H1 (cell line): ENCODE measurements around the gene EPB41L4B. TPM values are rescaled to one million over a fixed set of nuclear protein-coding genes. Genes with fewer than 3 reads are reported as not detected.

ENCODE experiments used
- CTCF ChIA-PET: fragments of 300-600 bp; sonication (Branson Sonifier 250); formaldehyde crosslinking; loops from one replicate; lab custom pipeline; 2021; ENCODE audit not compliant: partially characterized antibody; lab: Charles Lee
- POLR2A ChIA-PET: fragments of 300-600 bp; sonication (Branson Sonifier 250); formaldehyde crosslinking; loops from one replicate; lab custom pipeline; 2021; ENCODE audit warnings: inconsistent platforms; ENCODE audit not compliant: partially characterized antibody; lab: Charles Lee
- DNase-seq, 2 experiments: peaks; one replicate each; pipeline versions ENCODE4 v3.0.0 to v3.0.0-alpha.2; 2010 to 2022; ENCODE audit warnings: low spot score in 2 of 2, low read depth in 1 of 2, mixed read lengths in 1 of 2
- FAIRE-seq: peaks from 2 replicates; lab custom pipeline; 2011; peaks lifted over from hg19 to GRCh38; lab: Jason Lieb, UNC
- H2AFZ ChIP-seq: 2 replicates; pipeline ENCODE4 v1.8.1; 2012; ENCODE audit warnings: low read length, inconsistent platforms
- H2AK5ac ChIP-seq: 2 replicates; pipeline ENCODE4 v1.6.1; 2013; ENCODE audit warnings: low read depth, low read length
- H2BK120ac ChIP-seq: replicated peaks from 2 replicates; pipeline ENCODE3; 2013; ENCODE audit warnings: low read depth, low read length, inconsistent platforms
- H2BK12ac ChIP-seq: 2 replicates; pipeline ENCODE4 v1.6.1; 2013; ENCODE audit warnings: low read depth, low read length
- H2BK15ac ChIP-seq: 2 replicates; pipeline ENCODE4 v1.6.1; 2013; ENCODE audit warnings: low read length
- H2BK20ac ChIP-seq: 2 replicates; pipeline ENCODE4 v1.6.1; 2013; ENCODE audit warnings: low read length
- H2BK5ac ChIP-seq: 2 replicates; pipeline ENCODE4 v1.6.1; 2013; ENCODE audit warnings: low read depth, low read length
- H3K14ac ChIP-seq: 2 replicates; pipeline ENCODE4 v1.6.1; 2013; ENCODE audit warnings: inconsistent platforms; ENCODE audit not compliant: insufficient read length
- H3K18ac ChIP-seq: 2 replicates; pipeline ENCODE4 v1.6.1; 2013; ENCODE audit warnings: low read length; ENCODE audit errors: extremely low read depth
- H3K23ac ChIP-seq: 2 replicates; pipeline ENCODE4 v1.6.1; 2013; ENCODE audit warnings: inconsistent platforms; ENCODE audit not compliant: insufficient read length
- H3K23me2 ChIP-seq: 2 replicates; pipeline ENCODE4 v1.6.1; 2013; ENCODE audit warnings: low read depth, low read length
- H3K27ac ChIP-seq: 2 replicates; pipeline ENCODE4 v1.6.1; 2011; ENCODE audit warnings: low read depth, low read length, inconsistent platforms
- H3K27me3 ChIP-seq, 4 experiments: replicated peaks in 1 of 4; 1 replicate in 1 of 4; 2 replicates in 3 of 4; pipeline versions ENCODE4 v1.6.1 to v1.8.1; 2011 to 2013; ENCODE audit warnings: low read length in 3 of 4, mild to moderate bottlenecking in 3 of 4, inconsistent platforms in 2 of 4, mixed read lengths in 2 of 4, moderate library complexity in 1 of 4; ENCODE audit not compliant: control insufficient read depth in 3 of 4, insufficient read depth in 3 of 4; ENCODE audit errors: extremely low read depth in 1 of 4
- H3K36me3 ChIP-seq, 4 experiments: 2 replicates each; pipeline versions ENCODE4 v1.6.1 to v1.8.1; 2011 to 2013; ENCODE audit warnings: mild to moderate bottlenecking in 4 of 4, low read length in 3 of 4, moderate library complexity in 2 of 4, control low read depth in 1 of 4, inconsistent platforms in 1 of 4; ENCODE audit not compliant: insufficient read depth in 4 of 4, control insufficient read depth in 2 of 4
- H3K4ac ChIP-seq: replicated peaks from 2 replicates; pipeline ENCODE3; 2013; ENCODE audit warnings: low read length, low read depth, mixed read lengths, inconsistent platforms; ENCODE audit not compliant: insufficient read length
- H3K4me1 ChIP-seq, 4 experiments: replicated peaks in 1 of 4; 1 replicate in 1 of 4; 2 replicates in 3 of 4; pipeline versions ENCODE4 v1.6.1 to v1.8.1; 2011 to 2013; ENCODE audit warnings: low read length in 3 of 4, inconsistent platforms in 2 of 4, mixed read lengths in 1 of 4; ENCODE audit not compliant: insufficient read depth in 4 of 4, control insufficient read depth in 3 of 4
- H3K4me2 ChIP-seq, 2 experiments: 2 replicates each; pipeline versions ENCODE4 v1.6.1 to v1.8.1; 2011 to 2013; ENCODE audit warnings: low read depth in 2 of 2, low read length in 2 of 2, control low read depth in 1 of 2, inconsistent platforms in 1 of 2, mild to moderate bottlenecking in 1 of 2; ENCODE audit not compliant: insufficient read depth in 1 of 2
- H3K4me3 ChIP-seq, 4 experiments: fragments of 200-600, 300-600 bp in 1 of 4; sonication (generic), shearing (Covaris generic), sonication (Bioruptor Twin) in 1 of 4; 2 replicates each; pipeline versions ENCODE4 v1.5.1 to v1.8.1; 2011 to 2016; ENCODE audit warnings: low read length in 4 of 4, low read depth in 3 of 4, control low read depth in 2 of 4, inconsistent platforms in 2 of 4, mild to moderate bottlenecking in 2 of 4, mixed read lengths in 1 of 4, moderate library complexity in 1 of 4; ENCODE audit not compliant: insufficient read depth in 2 of 4; ENCODE audit errors: extremely low read depth in 1 of 4
- H3K56ac ChIP-seq: replicated peaks from 2 replicates; pipeline ENCODE3; 2013; ENCODE audit warnings: low read depth, mild to moderate bottlenecking, mixed read lengths, low read length, inconsistent platforms; ENCODE audit not compliant: insufficient read length
- H3K79me1 ChIP-seq: 2 replicates; pipeline ENCODE4 v1.6.1; 2013; ENCODE audit warnings: low read depth, low read length, control low read depth
- H3K79me2 ChIP-seq, 2 experiments: 2 replicates each; pipeline versions ENCODE4 v1.6.1 to v1.8.1; 2012 to 2013; ENCODE audit warnings: low read length in 2 of 2, mild to moderate bottlenecking in 2 of 2, inconsistent platforms in 1 of 2; ENCODE audit not compliant: insufficient read depth in 2 of 2, control insufficient read depth in 1 of 2
- H3K9ac ChIP-seq, 4 experiments: replicated peaks in 1 of 4; 1 replicate in 1 of 4; 2 replicates in 3 of 4; pipeline versions ENCODE4 v1.6.1 to v1.8.1; 2011 to 2013; ENCODE audit warnings: low read depth in 3 of 4, low read length in 3 of 4, control low read depth in 2 of 4, mild to moderate bottlenecking in 2 of 4, moderate library complexity in 2 of 4, inconsistent platforms in 1 of 4; ENCODE audit errors: extremely low read depth in 1 of 4
- H3K9me3 ChIP-seq, 2 experiments: 2 replicates each; pipeline versions ENCODE4 v1.6.1 to v1.8.1; 2012 to 2013; ENCODE audit warnings: mild to moderate bottlenecking in 2 of 2, moderate library complexity in 2 of 2, control low read depth in 1 of 2, inconsistent platforms in 1 of 2, low read depth in 1 of 2, low read length in 1 of 2, mixed read lengths in 1 of 2; ENCODE audit not compliant: insufficient read depth in 2 of 2
- H4K20me1 ChIP-seq, 2 experiments: replicated peaks in 1 of 2; 2 replicates each; pipeline versions ENCODE3 to v1.8.1; 2011 to 2013; ENCODE audit warnings: inconsistent platforms in 2 of 2, low read length in 2 of 2, mild to moderate bottlenecking in 1 of 2; ENCODE audit not compliant: insufficient read depth in 2 of 2, control insufficient read depth in 1 of 2
- H4K5ac ChIP-seq: 2 replicates; pipeline ENCODE4 v1.6.1; 2013; ENCODE audit warnings: low read length, low read depth, mixed read lengths, inconsistent platforms; ENCODE audit not compliant: insufficient read length
- H4K8ac ChIP-seq: 2 replicates; pipeline ENCODE4 v1.8.0; 2013; ENCODE audit warnings: mild to moderate bottlenecking, moderate library complexity, low read length, inconsistent platforms; ENCODE audit not compliant: insufficient read depth; ENCODE audit errors: extremely low read depth
- H4K91ac ChIP-seq: replicated peaks from 2 replicates; pipeline ENCODE3; 2013; ENCODE audit warnings: low read length, mixed read lengths, inconsistent platforms; ENCODE audit not compliant: insufficient read length
- ATF3 ChIP-seq: IDR thresholded peaks from 2 replicates; pipeline ENCODE4 v1.6.1; 2011; ENCODE audit warnings: low read depth, mild to moderate bottlenecking, low read length; ENCODE audit not compliant: insufficient read depth
- BCL11A ChIP-seq, 2 experiments: IDR thresholded peaks; one replicate each; pipeline ENCODE4 v1.6.1; 2011; ENCODE audit warnings: low read depth in 2 of 2, low read length in 2 of 2, mild to moderate bottlenecking in 2 of 2
- BRCA1 ChIP-seq: IDR thresholded peaks from 2 replicates; pipeline ENCODE4 v1.6.1; 2012; ENCODE audit warnings: low read depth, low read length, improper control_type of control experiment
- CBX8 ChIP-seq: fragments of 300-800, 300-1000 bp; sonication (generic); IDR thresholded peaks from 2 replicates; pipeline ENCODE4 v1.7.1; 2016; ENCODE audit warnings: low read depth, low read length, borderline replicate concordance
- RNF2 ChIP-seq: fragments of 200-900, 300-1000 bp; sonication (generic); IDR thresholded peaks from 2 replicates; pipeline ENCODE4 v1.7.1; 2016; ENCODE audit warnings: borderline replicate concordance, low read depth, mild to moderate bottlenecking, antibody characterized with exemption, low read length; ENCODE audit not compliant: poor library complexity, severe bottlenecking; ENCODE audit errors: missing control alignments
- SP1 ChIP-seq: IDR thresholded peaks from 2 replicates; pipeline ENCODE4 v1.6.1; 2011; ENCODE audit warnings: low read depth, low read length
- SP4 ChIP-seq: IDR thresholded peaks from 2 replicates; pipeline ENCODE4 v1.6.1; 2012; ENCODE audit warnings: low read length, inconsistent platforms
- WGBS, 2 experiments: shearing (Covaris generic) in 1 of 2; methylation state at CpG; one replicate each; pipeline versions ENCODE4 v1.1.6 to v1.1.7; 2013 to 2015; ENCODE audit warnings: low lambda C conversion rate in 2 of 2, mixed read lengths in 2 of 2, inconsistent platforms in 1 of 2, low coverage in 1 of 2, missing lambda C conversion rate in 1 of 2; ENCODE audit not compliant: insufficient replicate concordance in 2 of 2, insufficient coverage in 1 of 2, insufficient read length in 1 of 2; ENCODE audit errors: extremely low coverage in 1 of 2, missing lambda C conversion rate in 1 of 2; 5-methylcytosine and 5-hydroxymethylcytosine counted together
- polyA plus RNA-seq, 7 experiments: library from polyadenylated mRNA; depleted of rRNA in 3 of 7; stranded (reverse) in 5 of 7; unstranded in 2 of 7; fragments of >200 nt in 5 of 7; fragments of 200-250 nt in 2 of 7; gene quantifications; 1 replicate in 5 of 7; 2 replicates in 1 of 7; 4 replicates in 1 of 7; pipeline versions ENCODE4 v1.2.1 to v1.2.3, GENCODE V29; 2011 to 2013; ENCODE audit warnings: missing spikeins in 2 of 7, mixed read lengths in 2 of 7
- total RNA-seq: library from RNA; stranded (reverse); fragmentation: NEBNext Ultra II Directional; extraction: Animal tissue kit (Norgen Biotek cat#: 25700); gene quantifications from 2 replicates; pipeline ENCODE4 v1.2.1, GENCODE V29; 2021

Gene EPB41L4B
- total and polyA plus RNA-seq, 2 of the 8 experiments (the other 6 are each of a cell fraction or from before 2014, with no cell fraction given): 11.9 to 25.0 TPM

GRCh38 chr9:109281518-109281917 is 39.3 kb downstream of the EPB41L4B start:
- Histone ChIP-seq H3K14ac (no peak overlapping the region), H2BK5ac (no peak overlapping the region), H2BK15ac (no peak overlapping the region), H2AK5ac (no peak overlapping the region), H2AFZ (no peak overlapping the region), H3K36me3 (0 out of 8 replicates have a peak, but pooled peaks cover 0 to 2% (median 0%) of the 10 kb centered on the region in 4 experiments), H3K79me1 (peaks cover 9% of the 10 kb centered on the region), H3K9ac (no peak overlapping the region), H4K8ac (no peak overlapping the region), H3K27me3 (no peaks in the 10 kb centered on the region), H4K91ac (no peak overlapping the region), H2BK120ac (no peak overlapping the region), H3K23me2 (peaks cover 2% of the 10 kb centered on the region; the same call in 1 of the 2 replicates), H3K4me1 (no peaks in the 10 kb centered on the region; a peak in 1 of 7 replicates), H3K27ac (no peak overlapping the region), H4K20me1 (peaks cover 2 to 7% of the 10 kb centered on the region in 2 experiments), H3K4me2 (no peak overlapping the region), H4K5ac (no peak overlapping the region), H2BK12ac (no peak overlapping the region), H3K4me3 (no peak overlapping the region), H3K18ac (no peak overlapping the region), H3K9me3 (no peaks in the 10 kb centered on the region), H3K79me2 (peaks cover 6 to 63% of the 10 kb centered on the region in 2 experiments), H2BK20ac (no peak overlapping the region), H3K56ac (no peak overlapping the region), H3K23ac (no peak overlapping the region), H3K4ac (no peak overlapping the region)
- DNase-seq (no peak), FAIRE-seq (no peak)
- TF ChIP-seq SP4 (no peak), BCL11A (IDR thresholded peaks at IDR 0.05; ENCODE audit: low read depth in 2 of 2, low read length in 2 of 2) (no peak), RNF2 (no peak), SP1 (no peak), ATF3 (no peak), BRCA1 (no peak), CBX8 (no peak)
- 95% methylated on average over 8 of the region's 8 CpGs; no CpG with 5 or more reads in 1 of the 2 experiments for WGBS, 2 experiments
- POLR2A ChIA-PET: no interaction called here
- CTCF ChIA-PET: interaction anchor here (0.7 to 0.9 kb wide), 4 partner anchors 40 to 130 kb away, joined by 3 to 5 read pairs (median 3); no protein-coding TSS in a partner anchor
